Stomach (tissue), 4 donors: ENCODE data around the gene ARHGAP12.

Experiments used
- CTCF ChIP-seq, 7 experiments: fragments of 450-650 bp in 4 of 7; fragments of 200-600 bp in 3 of 7; sonication (generic) in 3 of 7; IDR thresholded peaks; one replicate each; pipeline ENCODE4 v1.5.1; 2016 to 2019; ENCODE audit warnings: antibody characterized with exemption in 7 of 7, control low read depth in 2 of 7, mild to moderate bottlenecking in 1 of 7
- EP300 ChIP-seq: sonication (generic); formaldehyde crosslinking; IDR thresholded peaks from one replicate; pipeline ENCODE4 v1.6.1; 2017; ENCODE audit warnings: antibody characterized with exemption
- POLR2A ChIP-seq, 4 donors: fragments of 450-650 bp; IDR thresholded peaks; one replicate each; pipeline ENCODE4 v1.6.1; 2016; ENCODE audit warnings: antibody characterized with exemption in 4 of 4, control low read depth in 2 of 4, mild to moderate bottlenecking in 1 of 4, moderate library complexity in 1 of 4
- POLR2AphosphoS5 ChIP-seq, 3 donors: sonication (generic); formaldehyde crosslinking; IDR thresholded peaks; one replicate each; pipeline ENCODE4 v1.6.1; 2016; ENCODE audit warnings: antibody characterized with exemption in 3 of 3

- no peak for TF ChIP-seq POLR2AphosphoS5 (IDR thresholded peaks at IDR 0.05)
- no peak for TF ChIP-seq EP300
- TF ChIP-seq CTCF (IDR thresholded peaks at IDR 0.05): no peak
- TF ChIP-seq POLR2A (IDR thresholded peaks at IDR 0.05): no peak
These were observed 50.1 kb downstream of the ARHGAP12 start for GRCh38 chr10:31878486-31878885.
